ENCODE data around the gene SIRT6. TPM values are rescaled to one million over a fixed set of nuclear protein-coding genes. Genes with fewer than 3 reads are reported as not detected.

SIRT6 gene
- total and polyA plus RNA-seq, 4 experiments from 2014 or later, result 0.19 to 27.0 (median 15.9) TPM

Other genes with a start within 250 kb of the SIRT6 start
- gene NMRK2, start 249.5 kb downstream of the SIRT6 start, total RNA-seq, result not detected
- gene NMRK2, start 249.5 kb downstream of the SIRT6 start, polyA plus RNA-seq, result not detected
- gene DAPK3, start 211.5 kb downstream of the SIRT6 start, total RNA-seq, result 10 to 100 TPM; 40.0 to 40.7 TPM
- 10 to 100 TPM; 22.3 to 26.0 TPM for gene DAPK3, start 211.5 kb downstream of the SIRT6 start, polyA plus RNA-seq
- 1,000 to 10,000 TPM; 2,286 to 2,389 TPM for gene EEF2, start 197.1 kb downstream of the SIRT6 start, total RNA-seq
- 100 to 1,000 TPM; 274 to 749 TPM for gene EEF2, start 197.1 kb downstream of the SIRT6 start, polyA plus RNA-seq
- 10 to 100 TPM; 38.6 to 42.6 TPM for gene PIAS4, start 174.8 kb downstream of the SIRT6 start, total RNA-seq
- 1 to 10 TPM; 5.2 to 6.1 TPM for gene PIAS4, start 174.8 kb downstream of the SIRT6 start, polyA plus RNA-seq
- 10 to 100 TPM; 57.0 to 57.7 TPM for gene ZBTB7A, start 115.7 kb downstream of the SIRT6 start, total RNA-seq
- 10 to 100 TPM in 1 of 2 donors, 1 to 10 TPM in 1; 9.6 to 48.2 TPM for gene ZBTB7A, start 115.7 kb downstream of the SIRT6 start, polyA plus RNA-seq
- gene MAP2K2, start 58.4 kb downstream of the SIRT6 start, total RNA-seq, result 100 to 1,000 TPM; 125 to 126 TPM
- gene MAP2K2, start 58.4 kb downstream of the SIRT6 start, polyA plus RNA-seq, result 100 to 1,000 TPM in 1 of 2 donors, 10 to 100 TPM in 1; 44.0 to 101 TPM
- not detected for gene CREB3L3, start 28.9 kb downstream of the SIRT6 start, total RNA-seq
- gene CREB3L3, start 28.9 kb downstream of the SIRT6 start, polyA plus RNA-seq, result not detected
- 1 to 10 TPM; 1.9 to 2.9 TPM for gene ANKRD24, start 126 bp upstream of the SIRT6 start, total RNA-seq
- under 1 TPM in 1 of 2 donors, not detected in 1; 0.20 TPM for gene ANKRD24, start 126 bp upstream of the SIRT6 start, polyA plus RNA-seq
- not detected for gene EBI3, start 47.0 kb upstream of the SIRT6 start, total RNA-seq
- gene EBI3, start 47.0 kb upstream of the SIRT6 start, polyA plus RNA-seq, result under 1 TPM in 1 of 2 donors, not detected in 1; 0.26 TPM
- gene YJU2, start 64.5 kb upstream of the SIRT6 start, total RNA-seq, result 10 to 100 TPM; 28.1 to 29.4 TPM
- gene YJU2, start 64.5 kb upstream of the SIRT6 start, polyA plus RNA-seq, result 10 to 100 TPM; 13.0 to 36.1 TPM
- gene SHD, start 96.7 kb upstream of the SIRT6 start, total RNA-seq, result under 1 TPM in 1 of 2 experiments, not detected in 1; 0.58 TPM
- not detected for gene SHD, start 96.7 kb upstream of the SIRT6 start, polyA plus RNA-seq
- gene TMIGD2, start 119.8 kb upstream of the SIRT6 start, total RNA-seq, result 1 to 10 TPM; 6.9 to 9.3 TPM
- 10 to 100 TPM; 22.9 to 23.7 TPM for gene TMIGD2, start 119.8 kb upstream of the SIRT6 start, polyA plus RNA-seq
- gene FSD1, start 122.0 kb upstream of the SIRT6 start, total RNA-seq, result 1 to 10 TPM in 1 of 2 experiments, under 1 TPM in 1; 0.73 to 1.4 TPM
- 1 to 10 TPM in 1 of 2 donors, under 1 TPM in 1; 0.61 to 2.4 TPM for gene FSD1, start 122.0 kb upstream of the SIRT6 start, polyA plus RNA-seq
- gene STAP2, start 156.3 kb upstream of the SIRT6 start, total RNA-seq, result 1 to 10 TPM in 1 of 2 experiments, under 1 TPM in 1; 0.86 to 2.4 TPM
- 1 to 10 TPM; 2.1 to 2.6 TPM for gene STAP2, start 156.3 kb upstream of the SIRT6 start, polyA plus RNA-seq
- gene MPND, start 161.0 kb upstream of the SIRT6 start, total RNA-seq, result 10 to 100 TPM; 24.7 to 27.0 TPM
- 1 to 10 TPM; 3.5 to 9.2 TPM for gene MPND, start 161.0 kb upstream of the SIRT6 start, polyA plus RNA-seq
- gene SH3GL1, start 218.0 kb upstream of the SIRT6 start, total RNA-seq, result 10 to 100 TPM; 40.1 to 45.6 TPM
- gene SH3GL1, start 218.0 kb upstream of the SIRT6 start, polyA plus RNA-seq, result 10 to 100 TPM; 19.7 to 28.2 TPM
- 10 to 100 TPM; 13.9 to 18.1 TPM for gene CHAF1A, start 220.1 kb upstream of the SIRT6 start, total RNA-seq
- gene CHAF1A, start 220.1 kb upstream of the SIRT6 start, polyA plus RNA-seq, result 1 to 10 TPM; 2.8 to 4.5 TPM